OCI-LY1 (cell line): ENCODE results near the gene SNCG.

Experiments
- CTCF ChIP-seq: fragments of 200-600 bp; sonication (generic), shearing (Covaris generic); IDR thresholded peaks from 2 replicates; pipeline ENCODE4 v1.5.1; 2017; ENCODE audit warnings: mild to moderate bottlenecking, antibody characterized with exemption, low read length, moderate library complexity, mixed read lengths
- EZH2 ChIP-seq: fragments of 200-600 bp; sonication (generic), shearing (Covaris generic); IDR thresholded peaks from 2 replicates; pipeline ENCODE4 v1.8.0; 2017; ENCODE audit warnings: borderline replicate concordance, mixed run types, mild to moderate bottlenecking, antibody characterized with exemption, low read length, moderate library complexity, mixed read lengths

GRCh38 chr10:86941991-86942421 lies 16.4 kb upstream of the SNCG start:
- 0 out of 2 replicates have a peak, but pooled peaks have one; percentile 13 for TF ChIP-seq CTCF
- TF ChIP-seq EZH2: no peak
